ENCODE measurements around the gene TCF4. TPM values are rescaled to one million over a fixed set of nuclear protein-coding genes. Genes with fewer than 3 reads are reported as not detected.

The TCF4 gene
- total RNA-seq, 4 donors from 2014 or later: 114 to 190 (median 132) TPM

DNA sequence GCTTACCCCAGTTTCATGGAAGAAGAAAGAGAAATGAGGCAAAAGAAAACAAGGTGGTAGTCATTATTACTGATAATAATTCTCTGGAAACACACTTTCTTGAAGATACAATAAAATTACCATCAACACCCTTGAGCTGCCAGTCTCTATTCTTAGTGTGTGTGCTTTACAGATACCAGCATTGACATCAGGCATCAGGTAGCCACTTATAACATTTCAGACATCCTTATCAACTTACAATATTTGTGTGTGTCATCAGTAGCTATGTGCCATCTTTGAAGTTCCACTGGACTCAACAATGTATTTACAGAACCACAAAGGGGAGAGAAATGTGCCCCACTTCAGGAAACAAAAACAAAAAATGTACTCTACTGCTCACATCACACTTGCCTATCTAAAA is 62.1 kb downstream of the TCF4 start:
- TF ChIP-seq, protein P1, sequence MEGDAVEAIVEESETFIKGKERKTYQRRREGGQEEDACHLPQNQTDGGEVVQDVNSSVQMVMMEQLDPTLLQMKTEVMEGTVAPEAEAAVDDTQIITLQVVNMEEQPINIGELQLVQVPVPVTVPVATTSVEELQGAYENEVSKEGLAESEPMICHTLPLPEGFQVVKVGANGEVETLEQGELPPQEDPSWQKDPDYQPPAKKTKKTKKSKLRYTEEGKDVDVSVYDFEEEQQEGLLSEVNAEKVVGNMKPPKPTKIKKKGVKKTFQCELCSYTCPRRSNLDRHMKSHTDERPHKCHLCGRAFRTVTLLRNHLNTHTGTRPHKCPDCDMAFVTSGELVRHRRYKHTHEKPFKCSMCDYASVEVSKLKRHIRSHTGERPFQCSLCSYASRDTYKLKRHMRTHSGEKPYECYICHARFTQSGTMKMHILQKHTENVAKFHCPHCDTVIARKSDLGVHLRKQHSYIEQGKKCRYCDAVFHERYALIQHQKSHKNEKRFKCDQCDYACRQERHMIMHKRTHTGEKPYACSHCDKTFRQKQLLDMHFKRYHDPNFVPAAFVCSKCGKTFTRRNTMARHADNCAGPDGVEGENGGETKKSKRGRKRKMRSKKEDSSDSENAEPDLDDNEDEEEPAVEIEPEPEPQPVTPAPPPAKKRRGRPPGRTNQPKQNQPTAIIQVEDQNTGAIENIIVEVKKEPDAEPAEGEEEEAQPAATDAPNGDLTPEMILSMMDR (IDR thresholded peaks at IDR 0.05): no peak
- TF ChIP-seq POLR2A (IDR thresholded peaks at IDR 0.05): no peak
- H3K27me3 ChIP-seq: no peaks in the 10 kb centered on the region
- no peaks in the 10 kb centered on the region for H3K9me3 ChIP-seq
- intact Hi-C loops (cut with DNase I): no loop called here
- H3K27ac ChIP-seq: no peak overlapping the region
- H3K4me1 ChIP-seq: no peaks in the 10 kb centered on the region
- no peaks in the 10 kb centered on the region for H3K36me3 ChIP-seq
- H3K4me3 ChIP-seq (replicated peaks in 1 of 3): no peak overlapping the region
- DNase-seq: no peak

DNA sequence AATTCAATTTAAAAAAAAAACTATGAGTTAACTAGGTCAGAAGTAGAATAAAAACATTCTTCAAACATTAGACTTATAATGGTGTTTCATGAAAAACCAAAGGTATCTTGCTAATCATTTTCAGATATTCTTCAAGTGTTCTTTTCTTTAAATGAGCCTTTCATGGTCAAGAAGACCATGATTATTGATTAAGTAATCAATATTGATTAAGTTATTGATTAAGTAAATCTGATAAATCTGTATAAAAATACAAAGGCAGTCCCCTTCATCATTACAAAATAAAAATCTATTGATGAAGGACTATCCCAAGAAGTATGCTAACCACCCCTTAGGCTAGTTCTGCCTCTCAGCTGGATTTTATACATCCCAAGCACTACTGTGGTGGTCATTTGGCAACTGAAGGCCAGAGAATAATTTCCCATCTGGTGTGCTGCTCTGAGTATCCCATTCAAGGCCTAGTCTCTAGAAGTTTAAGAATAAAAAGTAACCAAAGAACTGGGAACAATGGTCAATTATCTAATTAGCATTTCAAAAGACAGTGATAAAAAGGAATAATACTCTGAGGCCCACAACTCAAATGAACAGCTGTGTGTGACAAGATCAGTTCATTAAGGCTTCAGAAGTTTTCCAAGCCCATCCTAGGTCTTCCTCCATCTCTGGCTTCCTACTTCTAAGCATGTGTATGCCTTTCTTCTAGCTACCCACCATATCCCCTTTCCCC is 63.5 kb downstream of the TCF4 start:
- no peaks in the 10 kb centered on the region for H3K9me3 ChIP-seq
- H3K36me3 ChIP-seq: no peaks in the 10 kb centered on the region
- TF ChIP-seq POLR2A (IDR thresholded peaks at IDR 0.05): no peak
- TF ChIP-seq, protein P1 (IDR thresholded peaks at IDR 0.05): no peak
- no peaks in the 10 kb centered on the region for H3K4me1 ChIP-seq
- intact Hi-C loops (cut with DNase I): no loop called here
- DNase-seq: no peak
- H3K4me3 ChIP-seq (replicated peaks in 1 of 3): no peak overlapping the region
- H3K27me3 ChIP-seq: no peaks in the 10 kb centered on the region
- no peak overlapping the region for H3K27ac ChIP-seq

DNA sequence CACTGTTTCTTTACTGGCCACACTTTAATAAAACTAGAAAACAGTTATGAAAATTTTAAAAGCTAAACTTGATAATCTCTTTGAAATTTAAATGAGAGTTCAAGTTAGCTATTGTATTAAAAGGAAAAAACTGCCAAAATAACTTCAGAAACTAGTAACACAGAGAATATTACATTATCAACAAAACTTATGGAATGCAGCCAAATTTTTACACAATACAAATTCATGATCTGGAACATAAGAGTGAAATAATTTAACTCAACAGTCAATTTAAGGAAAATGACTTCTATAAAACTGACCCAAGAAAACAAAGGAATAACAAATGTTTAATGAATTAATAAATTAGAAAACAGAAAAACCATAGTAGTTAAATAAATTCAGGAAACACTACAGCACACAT is 65.0 kb downstream of the TCF4 start:
- intact Hi-C loops (cut with DNase I): no loop called here
- H3K27me3 ChIP-seq: no peaks in the 10 kb centered on the region
- H3K27ac ChIP-seq: no peak overlapping the region
- TF ChIP-seq, protein P1 (IDR thresholded peaks at IDR 0.05): no peak
- no peak for TF ChIP-seq POLR2A (IDR thresholded peaks at IDR 0.05)
- no peak for DNase-seq
- H3K4me3 ChIP-seq (replicated peaks in 1 of 3): no peak overlapping the region
- no peaks in the 10 kb centered on the region for H3K9me3 ChIP-seq
- no peaks in the 10 kb centered on the region for H3K4me1 ChIP-seq
- no peaks in the 10 kb centered on the region for H3K36me3 ChIP-seq

DNA sequence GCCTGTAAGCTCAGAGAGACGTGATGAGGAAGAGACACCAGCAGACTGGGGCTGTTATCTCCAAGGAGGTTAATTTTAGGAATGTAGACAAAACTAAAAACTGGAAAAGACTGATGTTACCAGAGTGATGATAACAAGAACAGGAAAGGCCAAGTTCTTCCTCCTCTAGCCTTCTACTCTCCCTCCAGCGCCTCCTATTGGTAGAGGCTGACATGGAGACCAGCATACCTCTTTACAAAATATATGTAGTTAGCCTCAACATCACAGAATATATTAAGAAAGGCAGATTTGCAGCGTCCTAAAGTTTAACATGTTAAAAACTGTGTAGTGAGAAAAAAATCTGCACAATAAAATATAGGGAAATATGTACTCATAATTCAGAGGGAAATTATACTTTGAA is 66.0 kb downstream of the TCF4 start:
- Histone ChIP-seq H3K27ac (no peak overlapping the region), H3K36me3 (no peaks in the 10 kb centered on the region), H3K4me1 (no peaks in the 10 kb centered on the region), H3K4me3 (replicated peaks in 1 of 3) (no peak overlapping the region), H3K9me3 (no peaks in the 10 kb centered on the region), H3K27me3 (no peaks in the 10 kb centered on the region)
- intact Hi-C loops (cut with DNase I): no loop called here
- TF ChIP-seq POLR2A (IDR thresholded peaks at IDR 0.05): no peak
- TF ChIP-seq, protein P1 (IDR thresholded peaks at IDR 0.05): no peak
- no peak for DNase-seq
- 69% methylated on average over 3 of the region's 3 CpGs for WGBS, 2 donors

DNA sequence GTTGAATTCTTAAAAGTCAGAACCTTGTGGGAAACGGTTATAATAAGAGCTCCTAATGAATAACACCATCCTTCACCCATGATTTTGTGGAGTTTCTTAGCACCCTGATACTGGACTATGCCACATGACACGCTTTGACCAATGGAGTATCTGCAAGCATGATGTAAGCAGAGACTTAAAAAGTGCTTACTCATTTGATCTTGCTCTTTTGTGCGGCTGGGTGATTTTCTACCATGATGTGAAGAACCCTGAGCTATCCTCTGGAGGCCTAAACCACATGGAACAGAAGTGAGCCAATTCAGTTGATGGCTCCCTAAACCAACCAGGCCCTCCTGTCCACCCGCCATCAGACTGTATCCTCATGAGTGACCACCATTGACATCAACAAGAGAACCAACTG is 70.9 kb downstream of the TCF4 start:
- no peak for DNase-seq
- H3K36me3 ChIP-seq: no peaks in the 10 kb centered on the region
- no peak overlapping the region for H3K27ac ChIP-seq
- no peaks in the 10 kb centered on the region for H3K9me3 ChIP-seq
- H3K4me3 ChIP-seq (replicated peaks in 1 of 3): no peak overlapping the region
- WGBS, 2 donors: 93 to 98% methylated on average over 4 of the region's 4 CpGs
- no peaks in the 10 kb centered on the region for H3K27me3 ChIP-seq
- intact Hi-C loops (cut with DNase I): no loop called here
- TF ChIP-seq, protein P1 (IDR thresholded peaks at IDR 0.05): no peak
- TF ChIP-seq POLR2A (IDR thresholded peaks at IDR 0.05): no peak
- no peaks in the 10 kb centered on the region for H3K4me1 ChIP-seq
